Measurements from ENCODE around the gene SCLY. TPM values are rescaled to one million over a fixed set of nuclear protein-coding genes. Genes with fewer than 3 reads are reported as not detected.

The SCLY gene
- total RNA-seq, 2 donors from 2014 or later = 56.2 to 57.1 TPM

DNA sequence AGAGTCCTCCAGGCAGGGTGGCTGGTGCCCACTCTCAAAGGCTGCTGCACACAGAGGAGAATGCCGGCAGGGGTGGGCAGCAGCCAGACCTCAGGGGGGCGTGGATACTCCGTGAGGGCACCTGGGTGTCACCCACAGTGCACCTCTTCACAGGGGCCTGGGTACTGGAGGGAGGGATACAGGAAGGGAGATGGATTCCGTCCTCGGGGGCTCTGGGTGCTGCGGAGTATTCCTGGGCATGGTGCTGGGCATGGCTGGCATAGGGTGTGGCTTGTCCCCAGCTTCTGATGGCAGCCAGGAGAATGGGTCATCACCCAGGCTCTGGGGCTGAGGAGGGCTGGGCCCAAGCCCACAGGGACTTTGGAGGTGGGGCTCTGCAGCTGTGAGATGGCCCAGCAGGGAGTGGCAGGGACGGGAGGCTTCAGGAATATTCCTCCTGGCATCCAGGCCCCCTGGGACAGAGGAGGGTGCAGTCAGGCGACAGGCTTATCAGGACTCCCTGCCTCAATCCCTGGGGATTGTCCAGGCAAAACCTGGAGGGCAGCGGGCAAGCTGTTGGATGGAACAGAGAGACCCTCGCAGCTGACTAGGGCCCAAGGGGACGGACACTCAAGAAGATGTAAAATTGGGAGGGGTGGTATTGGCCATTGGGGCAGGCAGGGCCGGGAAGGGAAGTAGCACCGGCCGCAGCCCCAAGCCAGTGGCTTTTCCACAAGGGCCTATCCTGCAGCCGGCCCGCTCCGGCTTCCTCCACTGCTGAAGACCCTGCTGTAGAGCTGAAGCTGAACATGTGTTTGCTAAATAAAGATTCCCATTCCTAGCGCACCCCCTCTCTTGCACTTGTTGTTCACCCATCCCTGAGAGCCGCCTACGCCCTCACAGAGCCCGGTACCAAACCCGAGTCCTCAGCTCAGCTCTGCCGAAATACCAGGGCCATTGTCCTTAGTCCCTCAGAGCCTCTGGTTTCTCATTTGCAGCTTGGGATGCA lies 72.0 kb downstream of the SCLY start:
- H3K27me3 Mint-ChIP-seq = no peaks in the 10 kb centered on the region
- no peaks in the 10 kb centered on the region for H3K9me3 Mint-ChIP-seq
- H3K4me3 Mint-ChIP-seq = no peak overlapping the region
- H3K36me3 Mint-ChIP-seq (ENCODE audit: low read depth) = no peaks in the 10 kb centered on the region
- ATAC-seq (replicated peaks) = no peak
- H3K4me1 Mint-ChIP-seq = no peaks in the 10 kb centered on the region
- no peak overlapping the region for H3K27ac Mint-ChIP-seq

DNA sequence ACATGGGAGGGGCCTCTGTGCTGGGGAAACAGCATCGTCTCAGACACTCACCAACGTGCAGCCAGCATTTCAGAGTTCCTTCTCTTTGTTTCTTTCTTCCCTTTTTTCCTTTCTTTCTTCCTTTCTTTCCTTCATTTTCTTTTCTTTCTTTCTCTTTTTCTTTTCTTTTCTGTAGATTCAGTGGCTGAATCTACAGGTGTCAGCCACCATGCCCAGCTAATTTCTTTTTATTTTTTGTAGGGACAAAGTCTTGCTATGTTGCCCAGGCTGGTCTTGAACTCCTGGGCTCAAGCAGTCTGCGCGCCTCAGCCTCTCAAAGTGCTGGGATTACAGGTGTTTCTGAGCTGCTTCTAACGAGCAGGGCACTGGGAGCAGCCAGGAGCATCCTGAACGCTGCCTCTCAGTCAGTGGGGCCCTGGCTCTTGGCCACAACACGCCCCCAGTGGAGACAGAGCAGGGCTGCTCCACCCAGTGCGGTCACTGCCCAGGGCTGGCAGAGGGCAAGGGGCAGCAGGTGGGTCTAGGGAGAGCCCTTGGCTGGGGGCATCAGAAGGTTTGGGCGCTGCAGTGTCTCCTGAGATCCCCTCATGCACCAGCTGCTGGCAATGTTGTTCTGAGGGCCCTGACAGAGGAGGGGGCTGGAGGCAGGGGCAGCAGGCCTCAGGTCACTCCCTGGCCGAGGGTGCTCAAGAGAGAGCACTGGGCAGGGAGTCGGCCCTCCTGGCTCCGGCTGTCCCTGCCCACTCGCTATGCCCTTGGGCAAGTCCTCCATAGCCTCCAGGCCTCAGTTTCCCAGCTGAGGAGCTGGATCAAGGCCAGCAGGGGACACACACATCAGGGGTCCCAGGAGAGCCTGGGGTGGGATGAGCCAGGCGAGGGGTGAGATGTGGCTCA lies 72.9 kb downstream of the SCLY start:
- Mint-ChIP-seq H3K9me3 (no peaks in the 10 kb centered on the region), H3K27ac (peak overlapping the region; percentile 41), H3K4me3 (no peak overlapping the region), H3K27me3 (no peaks in the 10 kb centered on the region), H3K4me1 (no peaks in the 10 kb centered on the region), H3K36me3 (ENCODE audit: low read depth) (no peaks in the 10 kb centered on the region)
- ATAC-seq (replicated peaks) = no peak

DNA sequence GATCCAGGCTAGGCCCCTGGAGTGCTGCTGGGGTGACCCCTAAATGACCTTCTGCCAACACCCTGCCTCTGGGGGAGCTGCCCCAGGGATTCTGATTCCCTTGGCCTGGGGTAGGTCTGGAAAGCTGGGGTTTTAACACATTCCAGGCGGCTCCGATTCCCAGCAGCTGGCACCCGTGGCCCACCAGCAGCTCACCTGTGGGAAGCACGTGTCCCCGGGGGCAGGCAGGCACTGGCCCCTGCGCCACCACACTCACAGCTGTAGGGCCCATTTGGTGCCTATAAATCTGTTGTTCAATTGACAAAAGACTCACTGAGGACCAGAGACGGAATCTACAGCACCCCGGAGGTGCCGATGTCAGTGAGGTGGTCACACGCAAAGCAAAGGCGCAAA lies 73.6 kb downstream of the SCLY start:
- no peak for ATAC-seq (replicated peaks)
- no peaks in the 10 kb centered on the region for H3K9me3 Mint-ChIP-seq
- H3K4me1 Mint-ChIP-seq = no peaks in the 10 kb centered on the region
- H3K36me3 Mint-ChIP-seq (ENCODE audit: low read depth) = no peaks in the 10 kb centered on the region
- no peaks in the 10 kb centered on the region for H3K27me3 Mint-ChIP-seq
- no peak overlapping the region for H3K4me3 Mint-ChIP-seq
- H3K27ac Mint-ChIP-seq = no peak overlapping the region

DNA sequence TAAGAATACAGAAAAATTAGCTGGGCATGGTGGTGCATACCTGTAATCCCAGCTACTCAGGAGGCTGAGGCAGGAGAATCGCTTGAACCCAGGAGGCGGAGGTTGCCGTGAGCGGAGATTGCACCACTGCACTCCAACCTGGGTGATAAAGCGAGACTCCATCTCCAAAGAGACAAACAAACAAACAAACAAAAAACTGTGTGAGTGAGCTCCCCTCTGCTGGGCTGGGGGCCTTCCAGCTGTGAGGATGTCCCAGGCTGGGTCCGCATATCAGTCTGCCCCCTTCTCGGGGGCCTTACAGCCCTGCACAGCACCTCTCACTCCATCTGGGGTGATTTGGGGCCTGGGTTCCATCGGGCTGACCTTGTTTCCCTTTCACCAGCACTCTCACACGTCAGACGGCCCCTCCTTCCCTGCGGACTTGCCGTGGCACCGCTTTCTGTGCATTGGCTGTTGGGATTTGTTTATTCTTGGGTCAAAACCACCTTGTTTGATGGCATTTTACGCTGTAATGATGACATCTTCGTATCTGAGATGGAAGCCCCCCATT lies 74.9 kb downstream of the SCLY start:
- ATAC-seq (replicated peaks) = no peak
- Mint-ChIP-seq H3K27me3 (no peaks in the 10 kb centered on the region), H3K27ac (no peak overlapping the region), H3K9me3 (no peaks in the 10 kb centered on the region), H3K4me1 (no peaks in the 10 kb centered on the region), H3K36me3 (ENCODE audit: low read depth) (no peaks in the 10 kb centered on the region), H3K4me3 (no peak overlapping the region)

DNA sequence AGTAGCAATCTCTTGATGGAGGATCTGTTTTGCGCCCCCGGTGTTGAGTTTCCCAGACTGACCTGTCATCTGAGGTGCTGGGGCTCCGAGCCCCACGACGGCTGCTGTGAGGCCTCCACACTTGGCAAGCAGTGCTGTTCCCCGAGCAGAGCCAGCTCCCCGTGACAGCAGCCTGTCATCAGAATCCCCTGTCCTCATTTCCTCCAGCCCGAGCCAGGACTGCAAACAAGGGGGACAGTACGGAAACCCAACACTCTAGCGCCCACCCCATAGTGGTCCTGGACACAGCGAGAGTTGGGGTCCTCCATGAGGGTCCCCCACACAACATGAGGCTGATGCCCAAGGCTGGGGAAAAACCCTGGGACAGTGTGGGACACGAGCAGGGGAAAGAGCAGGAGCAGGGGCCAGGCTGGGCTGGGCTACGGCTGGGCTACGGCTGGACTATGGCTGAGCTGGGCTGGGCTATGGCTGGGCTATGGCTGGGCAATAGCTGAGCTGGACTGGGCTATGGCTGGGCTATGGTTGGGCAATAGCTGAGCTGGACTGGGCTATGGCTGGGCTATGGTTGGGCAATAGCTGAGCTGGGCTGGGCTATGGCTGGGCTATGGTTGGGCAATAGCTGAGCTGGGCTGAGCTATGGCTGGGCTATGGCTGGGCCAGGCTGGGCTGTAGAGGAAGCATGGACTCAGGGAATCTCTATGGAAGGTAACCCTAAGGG lies 76.2 kb downstream of the SCLY start:
- H3K9me3 Mint-ChIP-seq = no peaks in the 10 kb centered on the region
- no peak overlapping the region for H3K4me3 Mint-ChIP-seq
- H3K4me1 Mint-ChIP-seq = peaks cover 5% of the 10 kb centered on the region
- no peak overlapping the region for H3K27ac Mint-ChIP-seq
- H3K27me3 Mint-ChIP-seq = no peaks in the 10 kb centered on the region
- ATAC-seq (replicated peaks) = no peak
- no peaks in the 10 kb centered on the region for H3K36me3 Mint-ChIP-seq (ENCODE audit: low read depth)

DNA sequence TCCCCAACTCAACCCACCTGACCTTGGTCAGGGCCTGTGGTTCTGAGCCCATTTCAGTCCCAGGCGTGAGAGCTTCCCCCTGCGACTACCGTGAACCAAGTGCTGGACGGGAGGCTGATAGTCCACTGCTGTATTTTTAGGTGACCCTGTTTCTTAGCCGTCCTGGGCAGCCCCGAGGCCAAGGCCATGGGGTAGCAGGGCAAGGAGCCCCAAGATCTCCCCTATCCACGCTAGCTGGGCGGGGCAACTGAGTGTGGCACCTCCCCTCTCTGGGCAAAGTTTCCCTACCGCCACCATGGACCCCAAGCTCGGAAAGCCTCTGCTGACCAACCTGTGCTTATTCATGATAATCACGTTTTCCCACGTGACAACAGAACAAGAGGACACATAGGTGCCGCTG lies 77.1 kb downstream of the SCLY start:
- no peaks in the 10 kb centered on the region for H3K27me3 Mint-ChIP-seq
- H3K36me3 Mint-ChIP-seq (ENCODE audit: low read depth) = no peaks in the 10 kb centered on the region
- H3K4me3 Mint-ChIP-seq = no peak overlapping the region
- ATAC-seq (replicated peaks) = no peak
- peaks cover 5% of the 10 kb centered on the region for H3K4me1 Mint-ChIP-seq
- no peak overlapping the region for H3K27ac Mint-ChIP-seq
- H3K9me3 Mint-ChIP-seq = no peaks in the 10 kb centered on the region

DNA sequence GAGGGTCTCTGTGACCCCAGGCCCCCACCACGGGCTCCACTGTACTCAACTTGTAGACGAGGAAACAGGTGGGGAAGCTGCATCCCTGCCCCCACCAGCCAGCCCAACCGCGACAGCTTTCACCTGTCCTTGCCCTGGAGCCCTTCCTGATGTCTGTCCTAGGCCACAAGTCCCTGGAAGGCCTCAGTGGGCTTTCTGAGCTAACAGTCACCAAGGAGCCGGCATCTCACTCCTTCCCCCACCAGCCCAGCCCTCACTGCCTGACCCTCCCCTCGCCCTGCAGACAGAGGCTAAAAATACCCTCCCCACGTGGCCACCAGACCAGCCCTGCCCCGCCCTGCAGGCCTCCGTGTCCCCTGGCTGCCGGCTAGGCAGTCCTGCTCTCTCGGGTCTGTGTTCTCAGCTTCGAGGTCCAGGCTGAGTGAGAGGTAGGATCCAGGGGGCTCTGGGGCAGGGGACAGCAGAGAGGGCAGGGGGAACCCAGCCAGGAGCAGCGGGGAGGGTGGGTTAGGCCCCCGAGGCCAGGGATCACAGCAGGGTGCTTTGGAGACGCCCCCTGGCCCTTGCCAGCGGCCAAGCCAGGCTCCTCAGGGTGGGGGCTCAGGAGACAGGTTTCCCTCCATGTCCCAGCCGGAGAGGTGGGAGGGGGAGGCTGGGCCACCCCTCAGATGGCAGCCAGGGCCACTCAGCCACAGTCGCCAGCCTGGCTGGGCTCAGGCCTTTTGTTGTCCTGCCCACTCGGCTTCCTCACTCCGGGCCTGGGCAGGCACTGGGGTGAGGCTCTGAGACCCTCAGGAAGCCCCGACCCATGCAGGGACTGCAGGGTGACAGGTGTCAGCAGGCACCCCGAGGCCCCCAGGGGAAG lies 77.8 kb downstream of the SCLY start, which contains the start of gene KLHL30:
Gene KLHL30, plus strand, starts transcription at position 338 of the 865 bp plus-strand sequence. CDS start 2,087 bp downstream, outside the sequence.
- H3K27me3 Mint-ChIP-seq = no peaks in the 10 kb centered on the region
- no peak for ATAC-seq (replicated peaks)
- H3K36me3 Mint-ChIP-seq (ENCODE audit: low read depth) = no peaks in the 10 kb centered on the region
- H3K4me1 Mint-ChIP-seq = peaks cover 5% of the 10 kb centered on the region
- no peak within 1 kb of the TSS for H3K27ac Mint-ChIP-seq
- no peak within 1 kb of the TSS for H3K4me3 Mint-ChIP-seq
- H3K9me3 Mint-ChIP-seq = no peaks in the 10 kb centered on the region

DNA sequence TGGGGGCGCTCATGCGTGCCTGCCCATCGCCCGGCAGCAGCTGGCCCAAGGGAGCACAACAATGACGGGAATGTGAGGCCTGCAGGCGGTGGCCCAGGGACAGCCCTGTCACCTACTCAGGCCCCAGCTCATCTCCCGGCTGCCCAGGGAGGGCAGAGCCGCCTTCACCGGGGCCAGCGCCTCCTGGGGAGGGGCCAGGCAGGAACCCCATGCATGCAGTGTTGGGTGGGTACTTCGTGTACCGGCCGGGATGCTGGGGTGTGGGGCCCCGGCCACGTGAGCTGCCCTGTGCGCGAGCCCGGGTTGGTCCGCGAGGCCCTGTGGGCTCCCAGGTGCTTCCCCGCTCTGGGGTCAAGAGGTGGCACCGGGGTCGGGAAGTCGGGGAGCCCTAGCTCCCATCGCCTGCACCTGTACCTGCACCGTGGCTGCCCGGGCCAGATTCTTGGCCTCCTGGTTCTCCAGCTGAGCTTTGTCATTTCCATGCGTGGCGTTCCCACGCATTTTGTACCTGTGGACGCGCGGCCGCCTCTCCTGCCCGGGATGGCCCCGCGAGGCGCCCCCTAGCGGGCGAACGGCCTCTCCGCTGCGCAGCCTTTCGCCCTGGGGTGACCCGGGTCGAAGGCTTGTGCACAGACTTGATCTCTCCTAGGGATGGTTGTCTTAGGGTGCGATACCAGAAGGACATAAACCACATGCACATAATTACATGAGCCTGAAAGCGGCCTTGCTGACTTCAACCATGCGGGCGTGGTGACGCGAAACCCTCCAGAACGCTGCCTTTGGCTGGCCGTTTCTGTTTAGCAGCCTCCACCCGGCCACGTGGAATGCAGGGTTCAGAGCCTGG lies 78.6 kb downstream of the SCLY start:
- peak; percentile 45 for ATAC-seq (replicated peaks)
- Mint-ChIP-seq H3K9me3 (no peaks in the 10 kb centered on the region), H3K27me3 (no peaks in the 10 kb centered on the region), H3K4me3 (no peak overlapping the region), H3K4me1 (peaks cover 5% of the 10 kb centered on the region), H3K36me3 (ENCODE audit: low read depth) (no peaks in the 10 kb centered on the region), H3K27ac (no peak overlapping the region)

DNA sequence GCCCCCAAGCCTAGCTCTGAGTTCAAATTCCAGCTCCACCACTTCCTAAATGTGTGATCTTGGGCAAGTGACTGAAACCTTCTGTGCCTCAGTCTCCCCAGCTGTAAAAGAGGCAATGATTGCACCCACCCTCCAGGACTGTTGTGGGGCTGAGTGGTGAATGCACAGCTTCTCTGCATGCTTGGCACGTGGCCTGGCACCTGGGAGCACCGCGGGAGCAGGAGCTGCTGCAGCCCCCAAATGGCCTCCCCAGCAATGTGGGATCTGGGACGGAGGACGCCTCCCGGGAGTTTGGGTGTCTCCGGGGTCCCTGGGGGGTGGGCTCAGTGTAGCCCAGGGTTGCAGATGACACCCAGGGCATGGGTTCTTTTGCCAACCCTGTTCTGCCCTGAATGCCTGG lies 79.2 kb downstream of the SCLY start:
- no peak overlapping the region for H3K27ac Mint-ChIP-seq
- H3K4me3 Mint-ChIP-seq = no peak overlapping the region
- H3K9me3 Mint-ChIP-seq = no peaks in the 10 kb centered on the region
- no peaks in the 10 kb centered on the region for H3K36me3 Mint-ChIP-seq (ENCODE audit: low read depth)
- ATAC-seq (replicated peaks) = no peak
- no peaks in the 10 kb centered on the region for H3K27me3 Mint-ChIP-seq
- H3K4me1 Mint-ChIP-seq = peaks cover 5% of the 10 kb centered on the region

DNA sequence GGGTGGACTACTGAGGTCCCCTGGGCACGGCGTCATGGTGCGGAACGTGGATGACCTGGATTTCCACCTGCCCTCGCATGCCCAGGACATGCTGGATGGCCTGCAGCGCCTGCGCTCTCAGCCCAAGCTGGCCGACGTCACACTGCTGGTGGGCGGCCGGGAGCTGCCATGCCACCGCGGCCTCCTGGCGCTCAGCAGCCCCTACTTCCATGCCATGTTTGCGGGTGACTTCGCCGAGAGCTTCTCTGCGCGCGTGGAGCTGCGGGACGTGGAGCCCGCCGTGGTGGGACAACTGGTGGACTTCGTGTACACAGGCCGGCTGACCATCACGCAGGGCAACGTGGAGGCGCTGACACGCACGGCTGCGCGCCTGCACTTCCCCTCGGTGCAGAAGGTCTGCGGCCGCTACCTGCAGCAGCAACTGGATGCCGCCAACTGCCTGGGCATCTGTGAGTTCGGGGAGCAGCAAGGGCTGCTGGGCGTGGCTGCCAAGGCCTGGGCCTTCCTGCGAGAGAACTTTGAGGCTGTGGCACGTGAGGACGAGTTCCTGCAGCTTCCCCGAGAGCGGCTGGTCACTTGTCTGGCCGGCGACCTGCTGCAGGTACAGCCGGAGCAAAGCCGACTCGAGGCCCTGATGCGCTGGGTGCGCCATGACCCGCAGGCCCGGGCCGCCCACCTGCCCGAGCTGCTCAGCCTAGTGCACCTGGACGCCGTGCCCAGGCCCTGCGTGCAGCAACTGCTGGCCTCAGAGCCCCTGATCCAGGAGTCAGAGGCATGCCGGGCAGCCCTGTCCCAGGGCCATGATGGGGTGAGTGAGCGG lies 80.1 kb downstream of the SCLY start:
- no peak overlapping the region for H3K27ac Mint-ChIP-seq
- H3K9me3 Mint-ChIP-seq = no peaks in the 10 kb centered on the region
- no peak overlapping the region for H3K4me3 Mint-ChIP-seq
- no peaks in the 10 kb centered on the region for H3K27me3 Mint-ChIP-seq
- H3K36me3 Mint-ChIP-seq (ENCODE audit: low read depth) = no peaks in the 10 kb centered on the region
- ATAC-seq (replicated peaks) = no peak
- H3K4me1 Mint-ChIP-seq = peaks cover 5% of the 10 kb centered on the region

DNA sequence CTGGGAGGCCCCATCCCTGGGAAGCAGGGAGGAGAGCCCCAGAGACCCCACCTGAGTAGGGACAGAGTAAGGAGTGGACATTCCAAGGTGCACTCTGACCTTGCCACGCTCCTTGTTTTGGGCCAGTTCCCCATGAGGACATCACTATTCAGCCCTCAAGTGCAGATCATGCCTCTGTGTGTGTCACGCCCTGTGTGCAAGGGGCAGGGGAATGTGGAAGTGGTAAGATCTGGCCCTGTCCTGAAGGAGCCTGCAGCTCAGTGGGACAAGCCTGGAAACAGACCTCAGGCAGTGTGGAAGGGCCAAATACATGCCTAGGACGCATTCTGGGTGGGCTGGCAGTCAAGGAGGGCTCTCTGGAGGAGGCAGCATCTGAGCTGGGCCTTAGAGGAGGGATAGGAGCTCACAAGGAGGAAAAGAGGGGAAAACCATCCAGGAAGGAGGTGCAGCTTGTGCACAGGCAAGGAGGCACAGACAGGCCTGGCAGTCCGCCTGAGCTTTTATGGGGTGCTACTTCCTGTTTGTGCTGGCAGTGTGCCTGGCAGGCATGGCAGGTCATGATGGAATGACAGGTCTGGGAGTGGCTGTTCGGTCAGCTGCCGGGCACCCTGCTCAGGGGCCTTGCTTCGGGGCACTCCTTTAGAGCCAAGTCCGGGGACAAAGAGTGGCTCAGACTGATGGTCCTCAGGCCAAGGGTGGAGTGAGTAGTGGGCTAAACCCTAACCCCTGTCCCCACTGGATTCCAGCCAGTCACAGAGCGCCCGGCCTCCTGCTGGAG lies 80.9 kb downstream of the SCLY start:
- Mint-ChIP-seq H3K27ac (peak overlapping the region; percentile 72), H3K9me3 (no peaks in the 10 kb centered on the region), H3K27me3 (no peaks in the 10 kb centered on the region), H3K36me3 (ENCODE audit: low read depth) (no peaks in the 10 kb centered on the region), H3K4me1 (peaks cover 5% of the 10 kb centered on the region), H3K4me3 (no peak overlapping the region)
- ATAC-seq (replicated peaks) = no peak

All from activated T-helper 17 cell treated with anti-CD3 and anti-CD28 coated beads, Interleukin-2, amount 50 U/mL, for 72 hours (primary cell).